HG03575 (cell line): Measurements from ENCODE around the gene TUBB3.

Experiments used
- ATAC-seq: cut with Tn5 transposase; IDR thresholded peaks from one replicate; pipeline ENCODE4 v1.9.1; 2021; ENCODE audit not compliant: unreplicated experiment, insufficient number of reproducible peaks, low FRiP score; ENCODE audit errors: extremely low read depth

The TUBB3 gene

GRCh38 chr16:89982318-89982717 lies 59.2 kb downstream of the TUBB3 start:
- ATAC-seq = no peak

- ATAC-seq = no peak
Observed at GRCh38 chr16:89983536-89983935, 60.4 kb downstream of the TUBB3 start.

DNA sequence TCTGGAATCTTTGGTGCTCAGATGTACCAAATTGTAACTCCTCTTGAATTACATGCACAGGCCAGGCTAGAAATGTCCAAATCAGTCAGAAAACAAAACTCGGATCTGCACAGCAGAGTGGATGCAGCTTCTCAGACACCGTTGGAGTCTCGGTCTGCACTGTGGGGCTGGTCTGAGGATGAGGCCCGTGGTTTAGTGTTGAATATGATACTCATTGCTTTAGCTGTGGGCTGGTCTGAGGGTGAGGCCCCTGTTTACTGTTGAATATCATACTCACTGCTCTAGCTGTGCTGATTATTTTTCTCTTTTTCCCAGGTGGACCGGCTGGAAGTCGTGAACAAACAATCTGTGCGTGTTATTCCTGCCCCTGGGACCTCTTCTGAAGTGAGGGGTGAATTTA lies 61.1 kb downstream of the TUBB3 start:
- no peak for ATAC-seq

GRCh38 chr16:89985219-89985618 lies 62.1 kb downstream of the TUBB3 start:
- no peak for ATAC-seq
